Erythroblast (primary cell): ENCODE results near the gene FBXO3.

Source experiments
- GATA1 ChIP-seq: IDR thresholded peaks from 2 replicates; pipeline ENCODE4 v1.6.1; 2011; ENCODE audit warnings: low read depth, mild to moderate bottlenecking, control low read depth, low read length, moderate library complexity
- POLR2A ChIP-seq: IDR thresholded peaks from 2 replicates; pipeline ENCODE4 v1.6.1; 2011; ENCODE audit warnings: mild to moderate bottlenecking, low read length

GRCh38 chr11:33713856-33714398, 60.4 kb downstream of the FBXO3 start:
- TF ChIP-seq POLR2A: no peak
- TF ChIP-seq GATA1: no peak
